SW480 (cell line): ENCODE measurements around the gene ITGB1.
A peak's percentile ranks its signal among the peaks of the same experiment; 100 is the strongest.
"Not testable (repeated sequence)": the region's sequence is repeated elsewhere in the genome, so short reads cannot be mapped to it uniquely, and the experiment has no call there.

Experiments
- DNase-seq: peaks from one replicate; pipeline ENCODE4 v3.0.0-alpha.2; 2016; ENCODE audit warnings: low spot score

ITGB1 gene

GRCh38 chr10:32980558-32981468, 22.8 kb upstream of the ITGB1 start:
- DNase-seq = peak; percentile 94

- DNase-seq = no peak
These were observed 22.2 kb upstream of the ITGB1 start for GRCh38 chr10:32980242-32980557.

- not testable (repeated sequence) for DNase-seq
These were observed 21.7 kb upstream of the ITGB1 start for GRCh38 chr10:32979719-32980118.

- no peak for DNase-seq
These were observed 21.0 kb upstream of the ITGB1 start for GRCh38 chr10:32979041-32979440.

- DNase-seq = not testable (repeated sequence)
These were observed 20.1 kb upstream of the ITGB1 start for GRCh38 chr10:32977846-32978809.

GRCh38 chr10:32976338-32976737, 18.3 kb upstream of the ITGB1 start:
- DNase-seq = no peak

GRCh38 chr10:32972929-32973328, 14.9 kb upstream of the ITGB1 start:
- DNase-seq = no peak

- no peak for DNase-seq
These were observed 14.4 kb upstream of the ITGB1 start for GRCh38 chr10:32972460-32972859.

GRCh38 chr10:32971536-32972091, 13.6 kb upstream of the ITGB1 start:
- peak; percentile 76 for DNase-seq

GRCh38 chr10:32970910-32971309, 12.9 kb upstream of the ITGB1 start:
- no peak for DNase-seq

- DNase-seq = no peak
These were observed 6.2 kb upstream of the ITGB1 start for GRCh38 chr10:32964270-32964669.

GRCh38 chr10:32963096-32963495, 5.1 kb upstream of the ITGB1 start:
- DNase-seq = no peak

GRCh38 chr10:32962521-32962920, 4.5 kb upstream of the ITGB1 start:
- no peak for DNase-seq

- DNase-seq = peak; percentile 85
These were observed 3.9 kb upstream of the ITGB1 start for GRCh38 chr10:32961895-32962369.

GRCh38 chr10:32961343-32961894, 3.4 kb upstream of the ITGB1 start:
- no peak for DNase-seq

GRCh38 chr10:32960022-32960421, 2.0 kb upstream of the ITGB1 start:
- no peak for DNase-seq

GRCh38 chr10:32959006-32959920, 1.2 kb upstream of the ITGB1 start:
- no peak for DNase-seq

- DNase-seq = no peak
These were observed 517 bp downstream of the ITGB1 start for GRCh38 chr10:32957341-32958084.

GRCh38 chr10:32956365-32957197, 1.4 kb downstream of the ITGB1 start:
- no peak for DNase-seq
